ENCODE results near the gene ALOX5.

Gene ALOX5

DNA sequence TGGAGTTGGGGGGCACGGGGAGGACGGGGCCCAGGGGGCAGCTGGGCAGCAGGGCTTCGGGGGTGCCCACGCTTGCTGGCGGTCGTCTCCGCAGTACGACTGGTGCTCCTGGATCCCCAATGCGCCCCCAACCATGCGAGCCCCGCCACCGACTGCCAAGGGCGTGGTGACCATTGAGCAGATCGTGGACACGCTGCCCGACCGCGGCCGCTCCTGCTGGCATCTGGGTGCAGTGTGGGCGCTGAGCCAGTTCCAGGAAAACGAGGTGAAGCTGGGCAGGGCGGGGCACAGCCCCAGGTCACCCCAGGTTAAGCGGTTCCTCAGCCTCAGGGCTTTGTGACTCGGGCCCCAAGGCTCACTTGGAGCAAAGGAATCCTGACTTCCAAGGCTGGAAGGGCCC, 70.0 kb downstream of the ALOX5 start:
- no peak for DNase-seq

DNA sequence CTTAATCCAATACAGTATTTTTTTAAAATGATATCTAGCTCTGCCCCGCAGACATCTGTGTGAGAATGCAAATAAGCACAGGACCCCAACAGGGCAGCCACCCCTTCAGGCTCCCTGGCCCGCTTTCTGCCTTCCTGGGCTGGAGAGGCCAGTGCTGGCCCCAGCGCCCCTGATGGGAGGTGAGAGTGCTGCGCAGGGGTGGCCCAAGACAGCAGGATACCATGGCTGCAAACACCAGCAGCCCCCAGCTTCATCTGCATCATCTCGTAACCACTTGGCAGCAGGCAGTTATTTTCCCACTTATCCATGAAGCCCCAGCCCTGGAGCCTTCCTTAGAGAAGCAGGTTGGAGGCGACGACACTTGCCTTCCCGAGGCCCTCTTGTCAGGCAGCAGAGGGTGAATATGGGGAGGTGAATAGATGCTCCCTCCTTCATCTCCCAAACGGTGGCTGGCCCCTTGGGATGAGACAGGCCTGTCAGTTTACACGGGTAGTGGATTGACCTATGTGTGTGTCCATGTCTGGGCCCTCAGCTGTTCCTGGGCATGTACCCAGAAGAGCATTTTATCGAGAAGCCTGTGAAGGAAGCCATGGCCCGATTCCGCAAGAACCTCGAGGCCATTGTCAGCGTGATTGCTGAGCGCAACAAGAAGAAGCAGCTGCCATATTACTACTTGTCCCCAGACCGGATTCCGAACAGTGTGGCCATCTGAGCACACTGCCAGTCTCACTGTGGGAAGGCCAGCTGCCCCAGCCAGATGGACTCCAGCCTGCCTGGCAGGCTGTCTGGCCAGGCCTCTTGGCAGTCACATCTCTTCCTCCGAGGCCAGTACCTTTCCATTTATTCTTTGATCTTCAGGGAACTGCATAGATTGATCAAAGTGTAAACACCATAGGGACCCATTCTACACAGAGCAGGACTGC, 71.2 kb downstream of the ALOX5 start:
- DNase-seq, result no peak

DNA sequence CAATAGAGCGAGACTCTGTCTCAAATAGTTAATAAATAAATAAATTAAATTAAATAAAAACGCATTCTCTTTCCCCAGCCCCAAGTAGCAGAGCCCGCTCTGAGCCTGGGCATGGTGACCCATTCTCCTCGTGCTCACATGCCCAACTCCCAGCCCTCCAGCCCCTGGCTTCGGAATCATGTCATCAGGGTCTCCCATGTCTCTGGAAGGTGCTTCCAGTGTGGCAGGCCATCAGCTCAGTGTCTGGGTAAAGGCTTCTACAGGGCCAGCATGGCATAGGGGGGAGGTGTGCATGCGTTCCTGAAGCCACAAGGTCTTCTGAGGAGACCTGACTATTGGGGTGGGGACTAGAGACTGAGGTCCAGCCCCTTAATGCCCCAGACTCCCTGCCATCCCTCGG, 72.8 kb downstream of the ALOX5 start:
- no peak for DNase-seq

DNA sequence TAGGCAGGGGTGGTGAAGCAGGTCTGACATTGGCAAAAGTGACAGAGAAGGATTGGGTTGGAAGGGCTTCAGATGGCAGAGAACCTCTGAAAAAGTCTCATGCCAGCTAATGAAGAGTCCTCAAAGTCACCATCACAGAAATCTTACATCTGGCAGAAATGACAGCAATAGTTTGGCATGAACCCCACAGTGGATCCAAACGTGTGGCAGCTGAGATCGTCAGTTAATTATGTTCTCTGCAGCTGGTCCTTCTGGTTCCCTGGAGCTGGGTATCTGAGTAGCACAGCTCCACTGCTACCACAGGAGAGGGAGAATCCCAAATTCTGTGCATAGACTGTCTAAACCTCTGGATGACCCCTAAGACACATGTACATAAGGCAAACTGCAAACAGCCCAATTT, 73.4 kb downstream of the ALOX5 start:
- no peak for DNase-seq

DNA sequence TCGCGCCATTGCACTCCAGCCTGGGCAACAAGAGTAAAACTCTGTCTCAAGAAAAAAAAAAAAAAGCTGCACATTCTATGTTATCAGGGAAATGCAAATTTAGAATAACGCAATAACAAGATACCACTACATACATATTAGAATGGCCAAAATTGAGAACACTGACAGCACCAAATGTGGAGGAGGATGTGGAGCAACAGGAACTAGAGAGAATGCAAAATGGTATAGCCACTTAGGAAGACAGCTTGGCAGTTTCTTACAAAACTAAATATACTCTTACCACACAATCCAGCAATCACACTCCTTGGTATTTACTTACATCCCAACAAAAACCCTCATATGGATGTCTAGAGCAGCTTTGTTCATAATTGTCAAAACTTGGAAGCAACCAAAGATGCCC, 76.8 kb downstream of the ALOX5 start:
- DNase-seq, result no peak

DNA sequence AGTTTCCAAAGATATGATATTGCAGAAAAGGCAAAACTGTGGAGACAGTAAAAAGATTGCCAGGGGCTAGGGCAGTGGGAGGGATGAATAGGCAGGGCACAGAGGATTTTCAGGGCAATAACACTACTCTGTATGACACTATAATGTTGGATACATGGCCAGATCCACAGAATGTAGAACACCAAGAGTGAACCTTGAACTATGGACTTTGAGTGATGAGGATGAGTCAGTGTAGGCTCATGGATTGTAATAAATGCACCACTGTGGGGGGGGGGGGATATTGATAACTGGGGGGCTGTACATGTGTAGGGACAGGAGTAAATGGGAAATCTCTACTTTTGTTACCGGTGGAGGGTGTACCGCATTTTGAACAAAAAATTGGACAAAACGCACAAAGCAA, 77.4 kb downstream of the ALOX5 start:
- no peak for DNase-seq

DNA sequence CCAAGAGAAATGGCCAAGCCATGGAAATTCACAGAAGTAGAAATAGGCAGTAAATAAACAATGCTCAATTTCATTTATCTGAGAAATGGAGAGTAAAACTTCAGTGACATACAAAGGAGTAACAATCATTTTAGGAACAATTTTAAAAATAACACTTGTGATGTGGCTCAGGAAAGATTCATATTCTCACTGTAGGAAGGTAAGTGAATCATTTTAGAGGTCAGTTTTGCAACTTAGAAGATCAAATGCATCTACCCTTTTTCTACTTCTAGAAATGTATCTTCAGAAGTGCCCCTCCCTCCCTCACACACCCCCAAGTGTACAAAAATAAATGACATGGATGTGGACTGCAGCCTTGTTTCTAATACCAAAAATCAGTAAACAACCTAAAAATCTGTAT, 78.3 kb downstream of the ALOX5 start:
- no peak for DNase-seq

DNA sequence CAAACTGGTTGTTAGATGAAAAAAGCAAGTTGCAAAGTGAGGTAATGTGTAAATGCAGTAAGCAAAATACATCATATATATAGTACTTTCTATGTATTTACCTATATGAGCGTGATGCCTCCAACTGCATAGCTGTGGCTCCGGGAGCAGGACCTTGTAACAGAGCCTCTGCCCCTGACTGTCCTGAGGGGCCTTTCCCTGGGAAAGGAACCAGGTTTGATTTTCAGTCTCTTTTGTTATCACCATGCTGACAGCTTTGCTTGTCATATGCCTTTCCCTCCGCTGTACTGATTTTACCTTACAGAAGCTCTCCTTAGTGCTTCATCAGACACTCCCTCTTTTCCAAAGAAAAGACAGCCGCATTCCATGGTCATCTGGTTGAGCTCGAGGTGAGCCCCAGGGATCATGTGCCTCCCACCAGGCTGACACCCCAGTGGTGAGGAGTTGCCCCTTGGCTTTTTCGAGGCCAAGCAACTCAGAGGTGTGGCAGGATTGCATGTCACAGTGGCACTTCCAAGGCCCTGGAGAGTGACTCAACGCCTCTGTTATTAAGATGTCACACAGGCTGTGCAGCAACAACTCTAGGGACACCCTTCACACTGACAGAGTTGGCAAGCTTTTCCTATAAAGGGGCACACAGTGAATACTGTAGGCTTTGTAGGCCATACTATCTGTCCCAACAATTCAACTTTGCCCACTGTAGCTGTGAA, 78.9 kb downstream of the ALOX5 start:
- DNase-seq, result no peak

DNA sequence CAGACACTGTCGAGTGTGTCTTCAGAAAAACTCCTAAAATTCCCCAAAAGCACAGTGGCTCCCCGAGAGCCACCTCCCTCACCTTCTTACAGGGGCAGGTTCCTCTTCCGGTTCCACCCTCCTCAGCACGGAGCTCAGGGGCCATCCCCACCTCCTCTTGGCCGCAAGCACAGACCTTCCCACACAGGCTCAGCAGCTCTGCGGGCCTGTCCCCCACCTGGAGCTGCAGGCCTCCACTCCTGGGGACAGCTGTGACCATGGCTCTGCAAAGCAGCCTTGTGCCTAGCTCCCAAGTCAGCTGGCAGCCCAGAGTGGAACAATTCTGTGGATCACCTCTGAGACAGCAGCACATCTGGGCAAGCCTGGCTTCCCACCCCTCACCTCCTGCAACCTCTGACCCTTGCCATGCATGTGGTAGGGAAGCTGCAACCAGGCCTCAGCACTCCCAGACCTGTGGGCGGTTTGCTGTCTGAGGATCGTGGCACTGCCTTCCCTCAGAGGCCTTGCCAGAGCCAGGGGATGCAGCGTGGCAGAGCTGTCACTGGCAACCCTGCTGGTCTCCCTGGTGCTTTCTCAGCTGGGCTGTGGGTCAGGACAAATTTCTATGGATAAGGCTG, 79.7 kb downstream of the ALOX5 start:
- DNase-seq, result no peak

DNA sequence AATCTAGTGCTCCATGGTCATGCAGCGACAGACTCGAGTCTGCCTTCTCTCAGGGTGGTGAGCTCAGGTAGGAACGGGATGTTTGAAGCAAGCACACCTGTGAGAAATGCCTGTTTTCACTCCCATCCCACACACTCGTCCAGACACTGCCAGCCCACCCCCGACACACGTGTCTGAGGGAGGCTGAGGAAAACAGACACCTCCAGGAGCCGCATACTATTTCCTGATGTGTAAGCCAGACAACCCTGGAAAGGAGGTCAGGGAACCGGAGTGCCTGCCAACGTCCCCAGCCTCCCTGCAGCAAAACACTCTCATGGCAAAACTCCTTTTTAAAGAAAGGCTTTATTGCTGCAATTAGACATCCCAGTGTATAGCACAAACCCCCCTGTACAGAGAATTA, 80.2 kb downstream of the ALOX5 start:
- DNase-seq, result no peak

DNA sequence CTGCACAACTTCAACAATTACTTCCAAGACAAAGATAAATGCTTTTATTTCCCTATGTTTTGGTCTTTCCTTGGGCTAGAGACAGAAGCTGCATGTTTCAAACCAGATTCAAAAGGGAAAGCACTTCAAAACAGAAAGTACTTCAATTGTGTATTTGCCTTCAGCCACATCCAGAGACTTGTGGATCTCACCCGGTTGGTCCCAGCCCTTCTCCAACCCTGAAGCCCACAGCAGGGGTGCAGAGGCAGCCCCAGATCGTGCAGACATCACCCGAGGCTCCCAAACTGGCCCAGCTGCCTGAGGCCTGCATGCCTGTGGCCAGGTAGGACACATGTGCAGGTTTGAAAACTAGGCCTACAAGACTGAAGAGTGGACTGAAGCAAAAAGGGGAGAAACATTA, 80.8 kb downstream of the ALOX5 start:
- no peak for DNase-seq

DNA sequence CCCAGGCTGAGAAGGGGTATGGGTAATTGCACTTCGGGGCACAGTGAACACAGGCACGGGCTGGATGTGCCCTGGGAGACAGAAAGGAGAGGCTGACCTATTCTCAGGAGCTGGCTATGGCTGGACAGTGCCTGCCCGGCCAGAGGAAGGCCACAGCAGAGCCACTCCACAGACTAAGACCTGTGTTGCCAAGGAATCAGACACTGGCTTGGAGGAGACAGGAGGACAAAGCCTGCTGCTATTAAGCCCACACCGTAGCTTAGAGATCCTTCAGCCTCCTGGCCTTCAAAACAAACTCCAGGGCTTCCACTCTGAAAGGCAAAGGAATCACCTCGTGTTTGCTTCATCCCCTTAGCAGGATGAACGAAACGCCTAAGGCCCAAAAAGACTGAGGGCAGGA, 82.2 kb downstream of the ALOX5 start:
- no peak for DNase-seq

DNA sequence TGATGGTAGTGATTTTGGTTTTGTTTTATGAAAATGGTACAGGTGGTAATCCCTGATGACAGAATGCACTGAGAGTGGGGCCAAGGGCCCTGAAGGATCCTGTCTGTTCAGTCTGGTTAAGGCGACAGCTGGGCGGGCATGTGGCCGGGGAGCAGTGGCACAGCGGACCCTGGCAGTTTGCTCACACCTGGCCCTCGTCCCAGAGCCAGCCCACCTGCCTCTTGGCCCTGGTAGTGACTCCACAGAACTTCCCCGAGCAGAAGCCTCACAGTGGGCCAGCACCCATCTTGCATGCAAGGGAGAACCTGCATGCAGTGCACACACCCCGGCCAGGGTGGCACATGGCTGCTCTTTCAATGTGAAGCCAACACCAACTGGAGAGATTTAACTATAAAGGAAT, 82.8 kb downstream of the ALOX5 start:
- no peak for DNase-seq

DNA sequence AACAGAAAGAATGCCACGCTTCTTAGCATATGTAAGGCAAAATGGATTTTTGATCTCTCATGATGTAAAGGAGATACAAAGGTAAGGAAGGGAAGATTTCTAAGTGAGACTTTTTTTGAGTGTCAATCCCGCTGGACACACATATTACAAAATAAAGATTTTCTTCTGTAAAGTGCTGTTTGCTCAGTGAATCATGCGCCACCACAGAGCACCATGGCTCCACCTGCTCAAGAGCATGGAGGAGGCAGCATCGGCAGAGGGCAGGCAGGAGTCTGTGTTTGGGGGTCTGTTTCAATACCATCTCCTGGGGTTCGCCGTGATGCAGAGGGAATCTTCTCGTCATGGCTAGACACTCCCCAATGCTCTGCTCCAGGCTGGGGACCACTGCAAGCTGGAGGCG, 83.5 kb downstream of the ALOX5 start:
- no peak for DNase-seq

DNA sequence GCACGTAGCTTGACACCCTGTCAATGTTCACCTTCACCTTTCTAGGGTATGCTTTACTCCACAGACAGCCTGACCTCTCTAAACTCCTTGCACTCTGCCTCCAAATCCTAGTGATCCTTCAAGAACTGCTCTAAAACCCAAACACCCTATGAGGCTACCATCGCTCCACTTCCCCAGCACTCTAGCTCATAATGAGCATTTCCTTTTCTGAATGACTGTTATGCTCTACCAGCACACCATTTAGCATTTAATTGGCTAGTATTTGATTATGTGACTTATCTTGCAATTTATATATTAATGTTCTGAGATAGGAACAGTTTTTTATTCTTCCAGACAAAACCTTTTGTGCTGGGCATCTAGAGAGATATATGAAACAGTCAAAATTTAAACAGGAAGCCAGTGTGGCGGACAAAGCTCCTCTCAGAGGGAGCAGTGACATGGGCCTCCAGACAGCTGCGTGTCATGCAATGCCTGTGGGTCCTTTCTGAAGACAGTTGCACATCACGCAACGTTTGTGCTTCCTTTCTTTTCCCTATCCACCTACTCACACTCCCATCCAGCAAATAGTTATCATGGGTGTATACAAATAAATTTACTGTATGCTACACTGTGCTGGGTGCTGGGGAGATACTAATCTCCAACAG, 86.3 kb downstream of the ALOX5 start:
- no peak for DNase-seq

DNA sequence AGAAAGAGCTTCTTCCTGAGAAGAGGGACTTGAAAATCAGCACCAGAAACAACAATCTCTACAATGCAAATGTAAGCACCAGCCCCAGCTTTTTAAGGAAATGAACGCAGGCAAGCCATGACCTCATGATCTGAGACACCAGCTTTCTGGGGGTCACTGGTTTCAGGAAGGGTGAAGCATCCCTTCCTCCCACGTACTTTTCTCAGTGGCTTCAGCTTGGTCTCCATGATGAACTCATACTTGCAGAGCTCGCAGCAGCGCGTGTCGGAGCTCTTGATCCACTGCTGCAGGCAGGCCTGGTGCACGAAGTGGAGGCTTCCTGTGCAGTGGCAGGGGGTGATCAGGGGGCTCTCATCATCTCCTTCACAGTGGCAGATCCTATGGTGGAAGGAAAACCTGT, 87.0 kb downstream of the ALOX5 start:
- no peak for DNase-seq

DNA sequence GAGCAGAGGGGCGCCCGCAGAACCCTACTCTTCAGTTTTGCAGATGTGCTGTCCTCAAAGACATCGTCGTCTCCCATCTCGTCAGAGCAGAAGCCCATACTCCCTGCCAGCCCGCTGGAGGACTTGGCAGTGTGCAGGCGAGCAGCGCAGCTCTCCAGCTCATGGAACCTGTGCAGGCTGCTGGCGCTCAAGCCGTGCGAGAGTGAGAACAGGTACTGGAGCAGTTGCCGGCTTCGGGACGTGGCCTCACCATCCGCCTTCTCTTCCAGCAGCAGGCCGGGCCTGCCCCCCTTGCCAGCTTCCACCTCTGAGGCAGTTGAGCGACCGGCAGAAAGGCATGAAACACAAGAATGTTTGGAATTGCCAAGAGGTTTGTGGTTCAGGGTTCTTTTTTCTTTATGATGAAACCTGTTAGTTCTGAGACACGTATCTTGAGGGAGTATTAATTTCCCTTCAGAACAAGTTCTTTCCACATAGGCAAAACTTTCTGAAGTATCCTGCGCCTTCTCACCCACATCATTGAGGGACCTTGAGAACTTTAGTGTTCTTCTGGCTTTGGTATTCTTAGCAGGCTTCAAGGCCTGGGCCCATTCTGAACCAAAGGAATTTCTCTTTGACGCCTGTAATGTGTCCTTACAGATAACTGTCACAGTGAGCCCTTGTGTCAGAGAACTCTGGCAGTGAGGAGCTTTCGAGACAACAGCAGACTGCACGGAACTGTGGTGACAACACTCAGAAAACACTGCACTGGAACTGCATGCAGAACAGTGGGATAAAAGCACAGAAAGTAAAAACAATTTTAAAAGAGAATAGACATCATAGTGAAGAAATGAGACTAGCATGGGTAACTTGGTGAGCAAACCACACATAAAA, 89.5 kb downstream of the ALOX5 start:
- no peak for DNase-seq

DNA sequence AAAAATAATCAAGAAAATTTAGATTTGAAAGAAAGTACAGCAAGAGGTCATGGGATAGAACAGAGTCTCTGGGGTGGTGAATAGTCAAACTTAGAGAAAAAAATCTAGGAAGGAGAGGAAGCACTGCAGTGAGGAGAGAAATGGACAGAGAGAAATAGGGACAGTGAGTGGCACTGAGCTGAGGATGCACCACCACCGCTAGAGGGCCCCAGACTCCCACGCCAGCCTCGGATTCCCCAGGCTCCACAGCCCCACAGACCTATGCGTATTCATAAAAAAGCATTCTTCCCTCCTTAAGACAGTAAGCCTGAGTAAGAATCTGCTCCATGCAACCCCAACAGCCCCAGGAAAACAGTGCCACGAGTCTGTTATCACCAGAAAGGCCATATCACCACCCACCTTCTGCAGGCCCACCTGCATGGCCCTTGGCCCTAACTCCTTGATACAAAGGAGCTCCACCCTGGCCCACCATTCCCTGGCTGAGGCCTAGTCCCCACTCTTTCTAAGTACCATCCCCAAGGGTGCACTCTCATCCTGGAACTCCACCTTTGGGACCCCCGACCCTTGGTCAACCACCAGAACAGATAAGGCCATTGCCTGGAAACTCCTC, 91.0 kb downstream of the ALOX5 start:
- peak; percentile 23 for DNase-seq

DNA sequence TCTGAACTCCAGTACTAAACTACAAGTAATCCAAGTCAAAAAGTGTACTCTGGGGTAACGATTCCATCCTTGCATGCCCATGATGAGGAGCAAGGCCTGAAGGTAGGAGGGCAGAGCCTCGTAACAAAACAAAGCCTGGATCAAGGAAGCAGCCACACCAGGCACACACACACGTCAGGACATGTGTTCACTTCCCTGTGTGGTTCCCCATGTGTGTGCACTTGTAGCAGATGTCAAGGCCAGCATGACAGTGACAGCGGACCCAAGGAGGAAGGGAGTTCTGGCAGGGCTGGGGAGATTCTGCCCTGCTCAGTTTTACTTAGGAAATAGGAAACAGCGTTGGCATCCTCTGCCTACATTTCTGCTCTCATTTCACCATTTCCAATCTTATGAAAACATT, 92.8 kb downstream of the ALOX5 start:
- DNase-seq, result no peak

DNA sequence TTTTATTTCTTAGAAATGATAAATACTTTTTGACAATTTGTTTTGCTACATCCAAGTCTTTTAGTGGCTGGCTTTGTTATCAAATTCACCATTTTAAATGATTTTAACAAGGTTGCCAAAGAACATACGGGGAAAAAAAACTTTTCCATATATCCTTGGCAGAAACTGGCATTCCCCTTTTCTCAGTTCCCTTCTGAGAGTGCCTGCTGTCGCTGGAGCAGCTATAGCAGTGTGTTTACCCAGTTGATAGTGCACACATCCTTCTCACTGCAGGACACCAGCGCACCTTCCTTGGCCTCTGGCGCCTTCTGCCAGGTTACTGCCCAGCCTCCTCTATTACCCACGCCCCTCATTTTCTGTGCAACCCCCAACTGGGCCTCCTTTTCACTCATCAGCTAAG, 94.1 kb downstream of the ALOX5 start:
- no peak for DNase-seq

DNA sequence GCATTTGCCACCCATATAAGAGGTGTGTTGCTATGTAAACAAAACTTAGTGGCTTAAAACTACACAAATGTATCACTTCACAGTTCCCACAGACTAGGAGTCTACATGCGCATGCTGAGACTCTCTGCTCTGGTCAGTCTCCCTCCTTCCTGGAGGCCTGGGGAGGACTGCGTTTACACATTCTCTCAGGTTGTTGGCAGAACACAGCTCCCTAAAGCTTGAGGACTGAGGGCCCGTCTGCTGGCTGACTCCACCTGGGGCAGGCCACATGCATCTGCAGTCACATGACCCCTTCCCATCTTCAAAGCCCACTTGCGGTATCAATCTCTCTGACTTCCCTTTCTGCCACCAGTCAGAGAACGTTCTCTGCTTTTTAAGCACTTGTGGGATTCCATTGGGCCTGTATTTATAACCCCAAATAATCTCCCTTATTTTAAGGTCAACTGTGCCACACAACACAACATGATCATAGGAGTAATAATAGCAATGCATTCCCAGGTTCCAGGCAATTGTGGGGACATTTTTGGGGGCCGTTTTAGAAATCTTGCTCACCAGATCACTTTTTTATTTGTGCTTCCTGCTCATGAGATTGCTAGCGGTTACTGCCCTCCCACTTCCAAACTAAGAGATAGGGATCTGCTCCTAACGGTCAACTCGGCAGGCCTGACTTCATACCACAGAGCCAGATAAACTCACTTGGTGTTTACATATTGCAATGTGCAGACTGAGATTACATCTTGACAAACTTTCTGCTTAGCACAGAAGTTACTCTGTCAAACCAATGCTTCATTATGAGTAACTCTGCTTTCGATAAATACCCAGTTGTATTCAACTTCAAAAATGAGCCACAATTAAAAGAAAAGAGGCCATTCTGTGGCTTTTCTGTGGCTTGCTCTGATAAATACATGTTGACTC, 96.3 kb downstream of the ALOX5 start:
- no peak for DNase-seq

Measured in NCI-H226 (cell line).